Activated CD4-positive, CD25-positive, alpha-beta regulatory T cell (primary cell): ENCODE data around the gene CTAGE1.
"Not testable (repeated sequence)": the region's sequence is repeated elsewhere in the genome, so short reads cannot be mapped to it uniquely, and the experiment has no call there.

Experiments
- DNase-seq, 4 experiments: peaks; one replicate each; lab custom pipeline; 2025; lab: John Stamatoyannopoulos, UW

Gene CTAGE1

GRCh38 chr18:22434973-22435608 lies 17.4 kb upstream of the CTAGE1 start:
- no peak for DNase-seq

GRCh38 chr18:22433956-22434355 lies 16.2 kb upstream of the CTAGE1 start:
- DNase-seq: no peak

DNA sequence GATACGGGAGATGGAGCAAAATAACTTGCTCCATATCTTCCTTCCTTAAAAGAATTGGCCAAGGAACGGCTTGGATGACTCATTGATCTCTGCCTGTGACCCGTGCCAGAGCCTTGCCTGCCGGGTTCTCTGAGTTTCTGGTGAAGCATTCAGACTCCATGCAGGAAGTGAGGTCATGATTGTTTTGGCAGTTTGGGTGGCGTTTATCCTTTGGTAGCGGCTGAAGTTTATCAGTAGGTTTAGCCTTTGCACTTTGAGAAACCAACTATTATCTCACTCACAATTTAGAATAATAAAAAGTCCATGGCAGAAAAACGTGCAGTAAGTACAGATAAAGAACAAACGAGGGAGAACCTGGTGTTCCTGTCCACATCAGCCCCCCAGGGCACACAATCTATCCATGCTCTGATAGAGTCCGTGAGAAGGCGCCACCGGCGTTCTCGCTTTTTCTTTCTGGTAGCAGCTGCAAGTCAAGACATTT lies 15.0 kb upstream of the CTAGE1 start:
- DNase-seq: no peak

DNA sequence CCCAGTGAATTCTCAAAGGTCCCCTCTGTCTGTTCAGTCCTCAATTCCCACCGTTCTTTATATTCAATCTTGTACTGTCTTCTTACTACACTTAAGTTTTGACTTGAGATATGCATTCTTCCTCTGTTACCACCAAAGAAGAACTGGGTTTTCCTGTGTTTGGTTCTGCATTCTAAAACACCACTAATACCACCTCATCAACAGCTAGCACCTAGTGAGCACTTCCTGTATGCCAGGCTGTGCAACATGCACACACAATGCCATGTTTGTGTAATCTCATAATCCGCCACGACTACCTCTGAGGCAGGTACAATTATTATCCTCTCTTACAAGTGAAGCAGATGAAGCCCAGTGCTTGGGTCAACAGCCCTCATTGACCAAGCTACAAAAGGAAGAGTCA lies 11.8 kb upstream of the CTAGE1 start:
- DNase-seq: no peak

DNA sequence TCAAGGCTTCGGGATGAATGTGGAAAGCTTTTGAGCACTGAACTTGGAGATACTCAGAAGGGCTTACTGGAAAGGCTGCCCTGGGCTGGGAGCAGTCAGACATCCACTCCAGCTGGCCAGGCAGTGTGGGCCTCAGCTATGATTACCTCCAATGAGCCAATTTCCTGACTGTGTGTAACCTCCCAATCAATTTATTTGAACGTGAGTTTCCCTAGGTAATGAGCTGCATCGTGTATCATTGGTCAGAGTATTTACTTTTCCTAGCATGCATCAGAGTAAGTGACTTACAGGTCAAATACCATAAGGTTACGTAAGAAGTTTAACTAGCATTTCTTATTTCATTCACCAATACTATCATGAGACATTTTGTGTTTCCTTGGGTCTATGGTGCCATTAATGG lies 11.0 kb upstream of the CTAGE1 start:
- DNase-seq: no peak

DNA sequence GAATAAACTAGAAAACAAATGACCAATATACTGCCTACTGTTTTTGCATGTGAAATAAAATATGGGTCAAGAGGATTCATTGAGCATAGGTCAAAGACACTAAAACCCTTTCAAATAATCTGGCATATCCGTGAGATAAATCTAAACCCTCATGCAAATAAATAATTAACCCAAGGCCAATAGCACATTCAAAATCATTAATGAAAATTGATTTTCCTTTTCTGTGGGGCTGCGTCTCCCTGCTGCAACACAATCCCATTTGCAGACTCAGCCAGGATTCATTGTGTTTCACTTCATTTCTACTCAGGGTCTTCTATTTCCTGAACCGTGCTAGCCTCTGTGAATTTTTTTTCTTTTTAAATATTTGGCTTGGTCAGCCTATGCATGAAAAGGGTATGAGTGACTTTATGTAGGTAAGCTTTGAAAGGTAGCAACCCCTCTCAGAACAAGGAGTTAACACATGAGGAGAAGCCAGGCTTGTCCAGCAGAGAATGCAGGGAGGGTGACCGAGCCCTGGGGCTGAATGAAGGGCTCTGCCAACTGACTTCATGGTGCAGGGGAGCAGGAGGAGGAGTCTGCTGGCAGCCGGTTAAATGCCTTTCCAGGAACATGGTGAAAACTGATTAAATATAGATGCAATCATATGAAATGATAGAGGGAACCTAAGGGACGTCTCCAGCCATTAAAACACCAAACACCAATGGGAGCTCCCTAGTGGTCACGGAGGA lies 10.3 kb upstream of the CTAGE1 start:
- no peak for DNase-seq

GRCh38 chr18:22424565-22424963 lies 6.8 kb upstream of the CTAGE1 start:
- no peak for DNase-seq

DNA sequence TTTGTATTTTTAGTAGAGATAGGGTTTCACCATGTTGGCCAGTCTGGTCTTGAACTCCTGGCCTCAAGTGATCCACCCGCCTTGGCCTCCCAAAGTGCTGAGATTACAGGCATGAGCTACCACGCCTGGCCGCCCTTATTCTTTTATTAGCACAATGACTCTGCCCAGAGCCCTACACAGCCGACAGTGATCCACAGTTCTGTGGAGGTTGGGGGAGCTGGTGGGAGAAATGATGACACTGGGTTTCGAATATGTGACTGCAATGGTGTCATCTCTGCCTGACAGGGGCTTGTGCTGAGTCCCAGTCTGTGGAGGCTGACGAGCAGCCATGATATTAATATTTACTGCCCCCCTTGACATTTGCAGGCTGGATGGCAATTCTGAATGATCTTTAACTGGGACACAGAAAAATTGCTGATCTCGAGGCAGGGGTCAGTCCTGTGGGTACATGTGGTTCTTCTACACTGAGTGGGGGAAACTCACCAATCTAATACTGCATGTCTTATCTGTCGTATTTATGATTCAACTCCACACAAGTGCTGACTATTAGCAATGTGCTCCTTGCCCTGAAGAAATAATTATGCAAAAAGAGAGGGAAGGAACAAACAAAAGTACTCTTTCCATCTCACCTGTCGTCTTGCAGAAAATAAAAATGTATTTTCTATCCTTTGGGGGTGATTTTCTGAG lies 6.3 kb upstream of the CTAGE1 start:
- DNase-seq: no peak

DNA sequence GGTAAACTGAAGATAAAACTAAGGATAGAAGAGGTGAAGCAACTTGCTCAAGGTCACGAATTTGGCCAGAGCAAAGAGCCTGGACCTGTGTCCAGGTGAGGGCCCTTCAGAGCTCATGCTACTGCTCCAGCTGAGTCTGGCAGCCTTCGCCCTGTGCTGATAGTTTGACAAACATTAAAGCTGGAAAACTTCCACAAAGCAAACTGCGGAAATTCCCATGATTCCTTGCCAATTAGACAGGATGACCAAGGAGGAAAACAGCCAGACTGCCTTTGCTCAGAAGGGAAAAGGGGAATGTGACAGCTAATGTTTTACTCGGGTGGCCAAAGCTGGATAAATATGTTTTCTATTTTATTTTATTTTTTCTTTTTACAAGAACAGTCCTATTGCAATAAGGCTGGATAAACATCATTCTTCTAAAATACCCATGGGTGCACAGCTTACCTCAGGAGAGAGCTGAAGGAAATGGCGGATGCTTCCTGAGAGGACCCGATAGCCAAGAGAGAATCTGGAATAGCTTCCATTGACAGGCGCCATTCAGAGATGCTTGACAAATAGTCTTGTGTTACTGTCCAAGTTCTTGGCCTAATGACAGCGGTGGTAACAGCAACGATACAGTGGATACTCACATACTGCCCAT lies 5.3 kb upstream of the CTAGE1 start:
- DNase-seq: no peak

- no peak for DNase-seq
Observed at GRCh38 chr18:22420652-22421051, 2.9 kb upstream of the CTAGE1 start.

DNA sequence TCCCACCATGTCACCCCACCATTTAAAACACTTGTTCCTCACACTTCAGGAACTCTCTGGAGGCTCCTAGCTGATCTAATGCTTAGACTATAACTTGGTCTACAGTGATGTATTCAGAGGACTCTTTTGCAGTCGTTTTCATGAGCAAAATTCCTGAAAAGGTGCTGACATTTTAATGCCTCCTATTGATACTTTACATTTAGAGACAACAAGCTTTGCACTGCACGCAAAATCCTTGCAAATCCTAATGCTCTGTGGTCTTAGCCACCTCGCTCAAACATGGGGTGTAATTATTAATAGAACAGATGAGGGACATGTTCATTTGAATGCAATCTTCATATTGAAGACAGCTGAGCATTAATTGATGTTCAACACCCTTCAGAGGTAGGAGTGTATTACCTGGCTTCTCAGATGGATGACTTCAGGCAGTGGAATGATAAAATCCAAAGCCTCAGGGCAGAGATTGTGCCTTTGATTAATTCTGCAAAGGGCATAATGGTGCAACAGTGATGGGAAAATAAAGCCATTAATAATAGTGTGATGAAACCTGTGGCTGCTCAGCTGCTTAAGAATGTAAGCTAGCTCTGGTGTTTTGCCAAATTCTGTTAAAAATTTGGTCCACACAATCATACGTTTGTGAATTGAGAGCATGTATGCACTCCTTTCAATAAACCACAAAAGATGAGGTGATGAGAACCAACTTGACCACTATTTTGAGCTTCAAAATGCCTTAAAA lies 5.4 kb downstream of the CTAGE1 start:
- no peak for DNase-seq

GRCh38 chr18:22411446-22411845 lies 6.3 kb downstream of the CTAGE1 start:
- DNase-seq: no peak

- DNase-seq: no peak
Observed at GRCh38 chr18:22410126-22410525, 7.6 kb downstream of the CTAGE1 start.

- no peak for DNase-seq
Observed at GRCh38 chr18:22409445-22409844, 8.3 kb downstream of the CTAGE1 start.

- DNase-seq: no peak
Observed at GRCh38 chr18:22408059-22408458, 9.7 kb downstream of the CTAGE1 start.

DNA sequence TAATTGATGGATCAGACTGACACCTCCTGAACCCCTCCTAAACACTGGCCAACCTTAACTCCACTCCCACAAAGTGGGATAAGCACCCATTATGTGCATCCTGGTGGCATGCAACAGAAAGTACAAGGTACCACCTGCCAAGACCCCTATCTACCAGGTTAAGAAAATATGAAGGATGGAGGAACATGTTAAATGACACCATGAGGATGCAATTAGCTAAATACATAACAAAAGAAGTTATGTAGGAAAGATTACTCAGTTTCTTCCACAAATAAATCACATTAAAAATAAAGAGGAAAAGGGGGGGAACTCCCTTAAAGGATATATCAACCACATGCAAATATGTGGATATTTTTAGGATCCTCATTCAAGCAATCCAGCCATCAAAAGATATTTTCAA lies 12.6 kb downstream of the CTAGE1 start:
- DNase-seq: no peak

DNA sequence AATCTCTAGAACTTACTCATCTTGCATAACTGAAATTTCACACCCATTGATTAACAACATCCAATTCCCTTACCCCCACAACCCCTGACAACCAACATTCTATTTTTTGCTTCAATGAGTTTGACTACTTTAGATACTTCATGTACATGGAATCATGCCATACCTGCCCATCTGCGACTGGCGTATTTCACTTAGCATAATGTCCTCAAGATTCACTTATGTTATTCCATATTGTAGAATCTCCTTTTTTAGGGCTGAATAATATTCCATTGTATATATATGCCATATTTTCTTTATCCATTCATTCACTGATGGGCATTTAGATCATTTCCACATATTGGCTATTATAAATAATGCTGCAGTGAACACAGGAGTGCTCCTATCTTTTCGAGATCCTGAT lies 13.8 kb downstream of the CTAGE1 start:
- no peak for DNase-seq

- DNase-seq: no peak
Observed at GRCh38 chr18:22399949-22400348, 17.8 kb downstream of the CTAGE1 start.

DNA sequence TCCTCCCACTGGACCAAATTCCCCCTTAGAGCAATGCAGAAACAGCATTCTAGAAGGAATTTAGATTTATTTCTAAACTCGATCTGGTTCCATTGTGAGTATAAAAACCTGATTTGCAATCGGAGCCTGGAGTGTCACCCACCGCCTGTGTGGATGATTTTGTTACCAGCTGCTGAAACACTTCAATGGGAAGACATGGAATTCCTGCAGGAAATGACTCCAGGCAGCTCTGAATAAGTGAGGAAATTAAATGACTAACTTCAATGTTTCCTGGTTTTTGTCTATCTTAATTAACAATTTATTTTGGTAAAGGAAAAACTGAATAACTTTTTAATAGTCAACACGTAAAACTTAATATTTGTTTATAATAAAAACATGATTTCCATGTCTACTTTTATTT lies 19.3 kb downstream of the CTAGE1 start:
- no peak for DNase-seq

DNA sequence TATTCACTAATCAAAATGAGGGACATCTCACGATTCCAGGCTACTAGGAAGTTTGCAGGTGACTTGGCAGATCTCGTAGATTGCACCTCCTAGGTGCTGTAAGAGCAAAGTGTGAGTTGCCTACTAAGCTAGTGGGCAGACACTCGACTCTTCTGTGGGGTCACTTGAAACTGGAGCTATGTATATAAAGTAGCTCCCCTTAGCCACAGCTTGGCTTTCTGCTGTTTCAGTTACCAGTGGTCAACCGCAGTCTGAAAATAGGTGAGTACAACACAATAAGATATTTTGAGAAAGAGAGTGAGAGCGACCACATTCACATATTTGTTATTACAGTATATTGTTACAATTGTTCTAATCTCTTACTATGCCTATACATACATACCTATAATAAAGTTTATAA lies 23.3 kb downstream of the CTAGE1 start:
- DNase-seq: no peak

- not testable (repeated sequence) for DNase-seq
Observed at GRCh38 chr18:22393164-22393563, 24.6 kb downstream of the CTAGE1 start.
